ENCODE results near the gene FAM181B. TPM values are rescaled to one million over a fixed set of nuclear protein-coding genes. Genes with fewer than 3 reads are reported as not detected.

FAM181B gene
- total and polyA plus RNA-seq, 2 donors (not counting 1 experiment from before 2014, with no cell fraction given), result not detected

DNA sequence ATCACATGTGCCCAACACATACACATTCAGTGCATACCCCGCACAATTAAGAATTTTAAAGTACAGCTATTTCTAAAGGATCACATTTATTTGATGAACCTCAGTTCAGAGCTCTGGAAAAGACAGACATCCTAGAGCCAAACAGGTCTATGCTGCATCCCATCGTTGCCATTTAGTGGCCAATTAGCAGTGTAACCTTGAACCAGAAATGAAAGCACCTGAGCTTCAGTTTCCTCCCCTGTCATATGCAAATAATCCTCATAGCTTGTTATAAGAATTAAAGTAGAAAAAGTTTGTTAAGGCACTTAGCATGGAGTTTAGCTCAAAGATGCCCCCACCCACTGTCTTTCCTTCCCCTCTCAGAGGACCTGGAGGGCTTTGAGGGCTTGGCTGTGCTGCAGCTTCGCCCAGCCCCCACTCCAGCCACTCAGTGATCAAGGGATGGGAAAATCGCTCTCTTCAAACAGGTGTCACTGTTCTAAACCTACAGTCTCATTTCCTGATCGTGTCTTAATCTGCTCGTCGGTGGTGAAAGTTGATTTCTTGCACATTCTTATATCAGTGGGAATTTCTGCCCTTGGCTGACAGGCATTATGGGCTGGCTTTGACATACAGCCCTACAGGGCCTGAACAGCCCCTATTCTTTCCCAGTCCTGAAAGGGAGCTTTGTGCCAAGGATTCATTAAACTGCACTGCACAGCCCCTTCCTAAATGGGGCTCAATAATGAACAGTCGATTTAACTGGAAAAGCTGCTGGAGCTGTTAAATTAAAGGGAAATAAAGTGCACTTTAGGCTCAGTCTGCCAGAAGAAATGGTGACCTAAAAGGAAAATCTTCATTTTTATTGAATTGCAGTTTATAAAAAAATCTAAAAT, 23.3 kb upstream of the FAM181B start:
- Histone ChIP-seq H3K36me3 (replicated peaks in 1 of 2; ENCODE audit: control extremely low read depth in 1 of 2, control insufficient read depth in 1 of 2, extremely low read depth in 1 of 2, insufficient read depth in 2 of 2, low read length in 1 of 2) (no peaks in the 10 kb centered on the region), H3K4me3 (ENCODE audit: control extremely low read depth in 1 of 5, extremely low read depth in 1 of 5, insufficient read depth in 1 of 5, low read depth in 2 of 5, low read length in 4 of 5) (no peak overlapping the region), H4K20me1 (ENCODE audit: control insufficient read depth, insufficient read depth, low read length, poor library complexity, severe bottlenecking) (no peaks in the 10 kb centered on the region), H3K27ac (ENCODE audit: low read length in 2 of 2) (no peak overlapping the region), H2AFZ (ENCODE audit: insufficient read depth, low read depth, low read length, poor library complexity, severe bottlenecking) (peak overlapping the region; percentile 51), H3K9me3 (ENCODE audit: control extremely low read depth in 1 of 3, control insufficient read depth in 2 of 3, insufficient read depth in 1 of 3, low read length in 2 of 3) (no peaks in the 10 kb centered on the region), H3K4me1 (ENCODE audit: control insufficient read depth in 2 of 2, insufficient read depth in 2 of 2, low read length in 2 of 2) (peaks cover 5 to 9% of the 10 kb centered on the region in 2 donors), H3K79me2 (ENCODE audit: control insufficient read depth, insufficient read depth, low read length) (no peaks in the 10 kb centered on the region), H3K9ac (ENCODE audit: low read length) (no peak overlapping the region), H3K27me3 (replicated peaks in 1 of 4; ENCODE audit: control extremely low read depth in 1 of 4, control insufficient read depth in 3 of 4, insufficient read depth in 4 of 4, low read length in 3 of 4) (peaks cover 0 to 5% (median 2%) of the 10 kb centered on the region in 4 experiments), H3K4me2 (replicated peaks; ENCODE audit: low read depth, low read length, poor library complexity, severe bottlenecking) (peak overlapping the region; percentile 5)
- POLR2A ChIA-PET, result no interaction called here
- WGBS (ENCODE audit: insufficient coverage), result 64% methylated on average over 4 of the region's 8 CpGs
- H3K27ac Mint-ChIP-seq, result no peak overlapping the region
- H3K9me3 Mint-ChIP-seq (ENCODE audit: insufficient read depth), result no peaks in the 10 kb centered on the region
- TF ChIP-seq EZH2 (IDR thresholded peaks at IDR 0.05; ENCODE audit: borderline replicate concordance, insufficient read depth, low read depth, low read length, poor library complexity, severe bottlenecking), result no peak
- TF ChIP-seq, protein P1, sequence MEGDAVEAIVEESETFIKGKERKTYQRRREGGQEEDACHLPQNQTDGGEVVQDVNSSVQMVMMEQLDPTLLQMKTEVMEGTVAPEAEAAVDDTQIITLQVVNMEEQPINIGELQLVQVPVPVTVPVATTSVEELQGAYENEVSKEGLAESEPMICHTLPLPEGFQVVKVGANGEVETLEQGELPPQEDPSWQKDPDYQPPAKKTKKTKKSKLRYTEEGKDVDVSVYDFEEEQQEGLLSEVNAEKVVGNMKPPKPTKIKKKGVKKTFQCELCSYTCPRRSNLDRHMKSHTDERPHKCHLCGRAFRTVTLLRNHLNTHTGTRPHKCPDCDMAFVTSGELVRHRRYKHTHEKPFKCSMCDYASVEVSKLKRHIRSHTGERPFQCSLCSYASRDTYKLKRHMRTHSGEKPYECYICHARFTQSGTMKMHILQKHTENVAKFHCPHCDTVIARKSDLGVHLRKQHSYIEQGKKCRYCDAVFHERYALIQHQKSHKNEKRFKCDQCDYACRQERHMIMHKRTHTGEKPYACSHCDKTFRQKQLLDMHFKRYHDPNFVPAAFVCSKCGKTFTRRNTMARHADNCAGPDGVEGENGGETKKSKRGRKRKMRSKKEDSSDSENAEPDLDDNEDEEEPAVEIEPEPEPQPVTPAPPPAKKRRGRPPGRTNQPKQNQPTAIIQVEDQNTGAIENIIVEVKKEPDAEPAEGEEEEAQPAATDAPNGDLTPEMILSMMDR (IDR thresholded peaks at IDR 0.05), result no peak
- no peak for DNase-seq
- no peak overlapping the region for H3K4me3 Mint-ChIP-seq
- intact Hi-C loops (cut with micrococcal nuclease), result no loop called here
- CTCF ChIA-PET, result interaction anchor here (0.6 kb wide), 1 partner anchor 1154 kb away, joined by 3 read pairs; no protein-coding TSS in a partner anchor
- H3K4me1 Mint-ChIP-seq, result peaks cover 13% of the 10 kb centered on the region
- ATAC-seq (ENCODE audit: low read depth), result no peak
- H3K27me3 Mint-ChIP-seq, result peaks cover 16% of the 10 kb centered on the region

DNA sequence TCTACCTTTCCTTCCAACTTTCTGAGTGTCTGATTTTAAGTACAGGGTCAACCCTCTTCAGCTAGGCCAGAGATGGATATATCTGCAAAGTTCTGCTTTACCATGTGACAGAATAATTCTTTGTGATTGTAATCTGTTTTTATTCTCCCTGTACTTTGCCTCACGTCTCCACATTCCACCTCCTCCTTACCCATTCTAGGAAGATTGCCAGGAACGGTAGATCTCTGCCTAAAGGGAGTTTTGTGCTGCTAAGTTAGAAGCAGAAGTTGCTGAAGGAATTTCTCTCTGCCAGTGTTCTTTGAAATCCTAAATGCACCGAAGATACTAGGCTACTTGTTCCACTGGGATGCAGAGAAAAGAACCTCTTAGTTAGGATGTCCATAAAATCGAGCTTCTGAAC, 20.7 kb upstream of the FAM181B start:
- TF ChIP-seq, protein P1 (IDR thresholded peaks at IDR 0.05), result no peak
- no peak for TF ChIP-seq EZH2 (IDR thresholded peaks at IDR 0.05; ENCODE audit: borderline replicate concordance, insufficient read depth, low read depth, low read length, poor library complexity, severe bottlenecking)
- no CpG with 5 or more reads among the region's 4 CpGs for WGBS (ENCODE audit: insufficient coverage)
- H3K27ac ChIP-seq (ENCODE audit: low read length in 2 of 2), result no peak overlapping the region
- Mint-ChIP-seq H3K27ac (no peak overlapping the region), H3K27me3 (peaks cover 24% of the 10 kb centered on the region), H3K9me3 (ENCODE audit: insufficient read depth) (no peaks in the 10 kb centered on the region), H3K4me3 (no peak overlapping the region), H3K4me1 (peaks cover 20% of the 10 kb centered on the region)
- no peaks in the 10 kb centered on the region for H3K9me3 ChIP-seq (ENCODE audit: control extremely low read depth in 1 of 3, control insufficient read depth in 2 of 3, insufficient read depth in 1 of 3, low read length in 2 of 3)
- no peak overlapping the region for H3K4me3 ChIP-seq (ENCODE audit: control extremely low read depth in 1 of 5, extremely low read depth in 1 of 5, insufficient read depth in 1 of 5, low read depth in 2 of 5, low read length in 4 of 5)
- POLR2A ChIA-PET, result no interaction called here
- DNase-seq (no peak), ATAC-seq (ENCODE audit: low read depth) (no peak)
- H3K36me3 ChIP-seq (replicated peaks in 1 of 2; ENCODE audit: control extremely low read depth in 1 of 2, control insufficient read depth in 1 of 2, extremely low read depth in 1 of 2, insufficient read depth in 2 of 2, low read length in 1 of 2), result no peaks in the 10 kb centered on the region
- no peaks in the 10 kb centered on the region for H4K20me1 ChIP-seq (ENCODE audit: control insufficient read depth, insufficient read depth, low read length, poor library complexity, severe bottlenecking)
- no peak overlapping the region for H2AFZ ChIP-seq (ENCODE audit: insufficient read depth, low read depth, low read length, poor library complexity, severe bottlenecking)
- H3K27me3 ChIP-seq (replicated peaks in 1 of 4; ENCODE audit: control extremely low read depth in 1 of 4, control insufficient read depth in 3 of 4, insufficient read depth in 4 of 4, low read length in 3 of 4), result peaks cover 0 to 3% (median 2%) of the 10 kb centered on the region in 4 experiments
- CTCF ChIA-PET, result no interaction called here
- no peaks in the 10 kb centered on the region for H3K79me2 ChIP-seq (ENCODE audit: control insufficient read depth, insufficient read depth, low read length)
- intact Hi-C loops (cut with micrococcal nuclease), result no loop called here
- peaks cover 9 to 10% of the 10 kb centered on the region in 2 donors for H3K4me1 ChIP-seq (ENCODE audit: control insufficient read depth in 2 of 2, insufficient read depth in 2 of 2, low read length in 2 of 2)
- no peak overlapping the region for H3K4me2 ChIP-seq (replicated peaks; ENCODE audit: low read depth, low read length, poor library complexity, severe bottlenecking)
- H3K9ac ChIP-seq (ENCODE audit: low read length), result no peak overlapping the region

Data from B cell (primary cell).